GM12874 (cell line): ENCODE data around the gene PCSK6.

Source experiments
- TF ChIP-seq, protein P1 (sequence below): IDR thresholded peaks from 2 replicates; pipeline ENCODE4 v1.5.1; 2011; ENCODE audit warnings: low read depth, mild to moderate bottlenecking, control low read depth, low read length, moderate library complexity; ENCODE audit not compliant: insufficient read depth

PCSK6 gene

DNA sequence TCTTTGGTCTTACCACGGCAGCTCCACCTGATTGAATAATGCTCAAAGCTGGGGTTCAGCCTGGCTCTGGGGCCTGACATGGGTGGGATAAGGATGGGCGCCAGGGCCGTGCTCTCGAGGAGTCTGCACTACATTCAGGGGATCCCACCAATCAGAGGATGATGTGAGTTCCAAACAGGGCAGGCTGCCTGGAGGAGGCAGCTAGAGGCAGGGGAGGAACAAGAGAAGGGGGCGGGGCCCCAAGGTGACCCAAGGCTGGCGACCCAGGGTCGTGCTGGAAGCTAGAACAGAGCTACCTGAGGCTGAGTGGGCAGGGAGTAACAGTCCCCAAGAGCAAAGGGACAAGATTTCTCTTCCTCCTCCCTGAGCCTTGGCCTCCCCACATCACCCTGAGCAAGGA lies 56.1 kb downstream of the PCSK6 start:
- TF ChIP-seq, protein P1, sequence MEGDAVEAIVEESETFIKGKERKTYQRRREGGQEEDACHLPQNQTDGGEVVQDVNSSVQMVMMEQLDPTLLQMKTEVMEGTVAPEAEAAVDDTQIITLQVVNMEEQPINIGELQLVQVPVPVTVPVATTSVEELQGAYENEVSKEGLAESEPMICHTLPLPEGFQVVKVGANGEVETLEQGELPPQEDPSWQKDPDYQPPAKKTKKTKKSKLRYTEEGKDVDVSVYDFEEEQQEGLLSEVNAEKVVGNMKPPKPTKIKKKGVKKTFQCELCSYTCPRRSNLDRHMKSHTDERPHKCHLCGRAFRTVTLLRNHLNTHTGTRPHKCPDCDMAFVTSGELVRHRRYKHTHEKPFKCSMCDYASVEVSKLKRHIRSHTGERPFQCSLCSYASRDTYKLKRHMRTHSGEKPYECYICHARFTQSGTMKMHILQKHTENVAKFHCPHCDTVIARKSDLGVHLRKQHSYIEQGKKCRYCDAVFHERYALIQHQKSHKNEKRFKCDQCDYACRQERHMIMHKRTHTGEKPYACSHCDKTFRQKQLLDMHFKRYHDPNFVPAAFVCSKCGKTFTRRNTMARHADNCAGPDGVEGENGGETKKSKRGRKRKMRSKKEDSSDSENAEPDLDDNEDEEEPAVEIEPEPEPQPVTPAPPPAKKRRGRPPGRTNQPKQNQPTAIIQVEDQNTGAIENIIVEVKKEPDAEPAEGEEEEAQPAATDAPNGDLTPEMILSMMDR = no peak

DNA sequence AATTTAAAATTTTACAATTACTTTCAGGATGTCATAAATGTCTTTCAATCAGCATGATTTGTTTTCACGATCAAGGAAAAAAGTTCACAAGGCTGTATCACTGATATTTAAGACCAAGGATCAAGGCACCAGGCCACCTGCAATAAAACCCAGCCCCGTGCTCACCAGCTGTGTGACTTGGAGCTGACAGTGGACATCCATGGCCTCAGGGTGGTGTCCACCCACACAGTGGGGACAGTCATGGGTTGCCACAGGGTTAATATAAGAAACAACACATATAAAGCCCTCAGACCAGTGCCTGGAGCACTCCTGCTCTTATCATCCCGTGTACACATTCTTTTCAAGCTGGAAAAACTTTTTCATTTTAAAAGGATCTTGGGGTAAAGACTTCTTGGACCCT lies 56.5 kb downstream of the PCSK6 start:
- TF ChIP-seq, protein P1 = no peak

DNA sequence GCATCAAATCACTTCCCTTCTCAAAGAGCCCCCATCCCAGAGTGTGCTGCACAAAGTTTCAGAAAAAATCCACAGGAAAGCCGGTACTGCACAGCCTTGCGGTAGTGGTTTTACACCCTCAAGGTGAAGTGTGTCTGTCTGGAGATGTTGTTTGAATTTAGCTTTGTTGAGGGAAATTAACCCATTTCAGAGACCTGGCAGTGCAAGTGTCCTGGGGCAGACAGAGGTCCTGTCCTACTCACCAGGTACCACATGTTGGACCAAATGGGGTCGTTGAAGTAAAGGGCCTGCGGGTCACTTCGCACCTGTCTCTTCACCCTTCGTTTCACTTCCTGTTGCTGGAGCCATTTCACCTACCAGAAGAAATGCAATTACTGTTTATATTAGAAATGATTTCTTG lies 57.8 kb downstream of the PCSK6 start:
- TF ChIP-seq, protein P1 = no peak

DNA sequence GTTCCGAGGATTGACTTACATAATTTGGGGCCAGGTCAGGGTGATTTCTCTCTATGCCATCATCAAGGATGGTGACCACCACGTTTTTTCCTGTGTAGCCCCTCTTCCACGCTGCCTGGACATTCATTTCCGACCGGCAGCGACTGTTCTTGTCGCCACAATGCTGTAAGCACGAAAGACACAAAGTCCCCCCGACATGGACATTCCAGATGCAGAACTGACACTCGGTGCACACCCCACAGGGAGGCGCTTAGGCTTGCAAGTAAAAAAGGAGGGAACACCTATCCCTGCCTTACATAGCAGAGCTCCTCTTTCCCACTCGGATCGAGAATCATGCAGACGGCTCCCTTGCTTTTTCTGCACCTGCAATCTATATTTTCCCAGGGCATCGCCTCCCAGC lies 58.2 kb downstream of the PCSK6 start:
- TF ChIP-seq, protein P1 = no peak

DNA sequence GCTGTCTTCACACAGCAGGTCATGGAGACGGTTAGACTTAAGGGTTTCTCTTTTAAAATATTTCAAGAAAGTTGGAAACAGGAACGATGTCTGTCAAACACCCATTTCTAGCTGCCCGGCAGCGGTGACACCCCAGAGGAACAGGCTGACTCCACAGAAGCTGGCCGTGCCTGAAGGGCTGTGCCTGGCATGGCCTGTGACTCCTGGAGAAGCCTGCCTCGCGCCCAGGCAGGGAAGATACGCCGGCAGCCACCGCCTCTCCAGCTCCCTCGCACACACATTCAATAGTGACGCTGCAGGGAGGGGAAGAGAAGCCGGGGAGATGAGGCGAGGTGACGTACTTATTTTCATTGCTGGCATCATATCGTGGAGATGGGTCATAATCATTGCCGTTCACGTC lies 59.9 kb downstream of the PCSK6 start:
- TF ChIP-seq, protein P1 = no peak

DNA sequence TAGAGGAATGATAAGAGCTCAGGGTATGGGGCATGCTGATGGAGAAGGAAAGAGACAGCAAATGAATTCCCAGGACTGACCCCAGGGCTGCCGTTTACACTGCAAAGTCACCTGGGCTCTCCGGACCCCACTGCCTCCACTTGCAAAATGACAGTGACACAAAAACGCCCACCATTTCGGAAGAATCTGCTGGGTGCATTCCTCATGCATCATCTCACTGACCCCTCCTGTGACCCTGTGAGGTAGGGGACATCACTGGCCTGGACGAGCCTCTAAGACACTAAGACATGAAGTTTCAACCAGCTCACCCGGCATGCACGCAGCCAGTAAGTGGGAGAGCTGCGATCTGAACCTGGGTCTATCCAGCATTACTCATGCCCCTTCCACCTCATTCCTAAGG lies 60.3 kb downstream of the PCSK6 start:
- TF ChIP-seq, protein P1 = no peak

DNA sequence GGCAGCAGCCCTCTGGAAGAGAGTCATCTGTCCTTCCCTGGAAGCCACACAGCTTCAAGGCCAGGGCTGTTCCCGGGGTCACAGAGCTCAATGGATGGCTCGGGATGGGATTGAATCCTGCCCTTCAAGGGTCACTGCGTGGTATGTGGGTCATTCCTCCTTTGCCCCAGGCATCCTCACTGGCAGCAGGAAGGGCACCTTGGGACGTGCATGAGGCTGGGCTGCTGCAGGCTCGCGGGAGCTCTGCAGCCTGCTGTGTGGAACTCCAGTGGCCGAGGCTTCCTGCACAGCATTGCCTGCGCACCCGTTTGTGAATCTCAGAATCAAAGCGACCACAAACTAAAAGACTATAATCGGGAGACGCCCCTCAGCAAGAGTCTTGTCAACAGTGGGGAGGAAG lies 60.7 kb downstream of the PCSK6 start:
- TF ChIP-seq, protein P1 = no peak
